Neuronal stem cell (in vitro differentiated cells): ENCODE measurements around the gene GZMA.
A peak's percentile ranks its signal among the peaks of the same experiment; 100 is the strongest.

Experiments used
- DNase-seq: peaks from one replicate; pipeline ENCODE4 v3.0.0-alpha.2; 2013; ENCODE audit warnings: low spot score
- H2AFZ ChIP-seq: one replicate; pipeline ENCODE4 v1.6.1; 2013; ENCODE audit warnings: mild to moderate bottlenecking, low read length, inconsistent platforms
- H2AK5ac ChIP-seq: 2 replicates; pipeline ENCODE4 v1.6.1; 2013; ENCODE audit warnings: low read depth, mild to moderate bottlenecking, inconsistent platforms, low read length, moderate library complexity, mixed read lengths
- H2BK120ac ChIP-seq: 2 replicates; pipeline ENCODE4 v1.6.1; 2013; ENCODE audit warnings: low read depth, mild to moderate bottlenecking, inconsistent platforms, low read length, moderate library complexity, mixed read lengths
- H2BK12ac ChIP-seq: one replicate; pipeline ENCODE4 v1.6.1; 2013; ENCODE audit warnings: low read length, inconsistent platforms
- H2BK15ac ChIP-seq: 2 replicates; pipeline ENCODE4 v1.6.1; 2013; ENCODE audit warnings: mild to moderate bottlenecking, low read length, inconsistent platforms, mixed read lengths
- H2BK5ac ChIP-seq: one replicate; pipeline ENCODE4 v1.6.1; 2013; ENCODE audit warnings: inconsistent platforms, mild to moderate bottlenecking, low read length, moderate library complexity
- H3K14ac ChIP-seq: one replicate; pipeline ENCODE4 v1.6.1; 2013; ENCODE audit warnings: low read length, inconsistent platforms
- H3K18ac ChIP-seq: 2 replicates; pipeline ENCODE4 v1.6.1; 2013; ENCODE audit warnings: low read length, inconsistent platforms
- H3K23ac ChIP-seq: 2 replicates; pipeline ENCODE4 v1.6.1; 2013; ENCODE audit warnings: low read depth, mild to moderate bottlenecking, mixed read lengths, low read length, inconsistent platforms; ENCODE audit not compliant: poor library complexity
- H3K27ac ChIP-seq: replicated peaks from 3 replicates; pipeline ENCODE4 v1.5.1; 2013; ENCODE audit warnings: low read length, inconsistent platforms
- H3K27me3 ChIP-seq, 3 experiments: 2 replicates each; pipeline ENCODE4 v1.6.1; 2013; ENCODE audit warnings: low read length in 3 of 3, mild to moderate bottlenecking in 2 of 3, inconsistent platforms in 1 of 3, low read depth in 1 of 3, mixed read lengths in 1 of 3, moderate library complexity in 1 of 3; ENCODE audit not compliant: control insufficient read depth in 3 of 3, insufficient read depth in 3 of 3
- H3K36me3 ChIP-seq, 2 donors: replicated peaks in 1 of 2; 2 replicates each; pipeline ENCODE4 v1.6.1; 2013; ENCODE audit warnings: low read length in 2 of 2; ENCODE audit not compliant: control insufficient read depth in 2 of 2, insufficient read depth in 2 of 2
- H3K4ac ChIP-seq: 2 replicates; pipeline ENCODE4 v1.6.1; 2013; ENCODE audit warnings: inconsistent platforms, mild to moderate bottlenecking, low read length, moderate library complexity
- H3K4me1 ChIP-seq, 2 donors: 1 replicate in 1 of 2; 2 replicates in 1 of 2; pipeline ENCODE4 v1.6.1; 2013; ENCODE audit warnings: low read length in 2 of 2, low read depth in 1 of 2; ENCODE audit not compliant: control insufficient read depth in 2 of 2, insufficient read depth in 1 of 2
- H3K4me2 ChIP-seq: one replicate; pipeline ENCODE4 v1.6.1; 2013; ENCODE audit warnings: mild to moderate bottlenecking, low read length, inconsistent platforms; ENCODE audit not compliant: insufficient read depth, poor library complexity, severe bottlenecking
- H3K4me3 ChIP-seq, 2 donors: 2 replicates each; pipeline ENCODE4 v1.5.1; 2013; ENCODE audit warnings: low read length in 2 of 2, mild to moderate bottlenecking in 2 of 2, inconsistent platforms in 1 of 2, moderate library complexity in 1 of 2
- H3K79me1 ChIP-seq: one replicate; pipeline ENCODE4 v1.6.1; 2013; ENCODE audit warnings: low read depth, mild to moderate bottlenecking, inconsistent platforms, low read length, moderate library complexity
- H3K9ac ChIP-seq: one replicate; pipeline ENCODE4 v1.6.1; 2013; ENCODE audit warnings: mild to moderate bottlenecking, low read depth, low read length, inconsistent platforms; ENCODE audit not compliant: poor library complexity
- H3K9me3 ChIP-seq, 2 donors: replicated peaks in 1 of 2; 2 replicates each; pipeline versions ENCODE3 to v1.6.1; 2013; ENCODE audit warnings: low read length in 2 of 2, mild to moderate bottlenecking in 2 of 2, inconsistent platforms in 1 of 2, low read depth in 1 of 2, mixed read lengths in 1 of 2, moderate library complexity in 1 of 2; ENCODE audit not compliant: control insufficient read depth in 2 of 2, insufficient read depth in 1 of 2
- H4K8ac ChIP-seq: one replicate; pipeline ENCODE4 v1.6.1; 2013; ENCODE audit warnings: low read depth, mild to moderate bottlenecking, inconsistent platforms, low read length, moderate library complexity
- H4K91ac ChIP-seq: one replicate; pipeline ENCODE4 v1.6.1; 2013; ENCODE audit warnings: low read length, low read depth, mild to moderate bottlenecking, inconsistent platforms; ENCODE audit not compliant: poor library complexity
- WGBS, 2 donors: extraction: QIAGEN DNeasy Blood & Tissue Kit; methylation state at CpG; one replicate each; pipeline ENCODE4 v1.1.7; 2013; ENCODE audit warnings: missing lambda C conversion rate in 2 of 2, mixed read lengths in 1 of 2; ENCODE audit not compliant: insufficient read length in 2 of 2, insufficient replicate concordance in 1 of 2; ENCODE audit errors: extremely low coverage in 2 of 2; 5-methylcytosine and 5-hydroxymethylcytosine counted together

Gene GZMA

DNA sequence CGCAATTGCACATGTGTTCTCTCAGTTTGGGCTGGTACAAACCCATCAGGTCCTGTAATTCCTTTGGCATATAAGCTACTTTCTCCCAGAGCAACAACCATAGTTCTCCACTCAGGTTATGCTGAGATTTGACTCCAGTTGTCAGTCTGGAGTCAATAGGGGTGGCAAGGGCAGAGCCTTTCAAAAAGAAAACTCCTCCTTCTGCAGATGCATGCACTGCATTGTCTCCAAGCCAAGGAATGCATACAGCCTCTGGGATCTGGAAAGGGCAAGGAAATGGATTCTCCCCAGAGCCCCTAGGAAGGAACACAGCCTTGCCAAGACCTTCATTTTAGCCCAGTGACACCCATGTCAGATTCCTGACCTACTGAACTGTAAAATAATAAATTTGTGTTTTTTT, 31.0 kb upstream of the GZMA start:
- Histone ChIP-seq H2BK120ac (no peak overlapping the region), H3K4me1 (peaks cover 0 to 3% of the 10 kb centered on the region in 2 donors), H2AK5ac (no peak overlapping the region), H2BK12ac (no peak overlapping the region), H3K14ac (no peak overlapping the region), H3K4me3 (no peak overlapping the region), H4K91ac (no peak overlapping the region), H3K4ac (no peak overlapping the region), H2BK15ac (no peak overlapping the region), H2BK5ac (no peak overlapping the region), H3K36me3 (no peaks in the 10 kb centered on the region), H3K9ac (no peak overlapping the region), H3K27me3 (no peaks in the 10 kb centered on the region), H3K23ac (no peak overlapping the region), H3K27ac (no peak overlapping the region), H3K4me2 (no peak overlapping the region), H3K18ac (no peak overlapping the region), H3K9me3 (no peaks in the 10 kb centered on the region), H2AFZ (no peak overlapping the region), H3K79me1 (no peaks in the 10 kb centered on the region), H4K8ac (no peak overlapping the region)
- no CpG with 5 or more reads among the region's 1 CpG for WGBS, 2 donors
- DNase-seq = peak; percentile 5

DNA sequence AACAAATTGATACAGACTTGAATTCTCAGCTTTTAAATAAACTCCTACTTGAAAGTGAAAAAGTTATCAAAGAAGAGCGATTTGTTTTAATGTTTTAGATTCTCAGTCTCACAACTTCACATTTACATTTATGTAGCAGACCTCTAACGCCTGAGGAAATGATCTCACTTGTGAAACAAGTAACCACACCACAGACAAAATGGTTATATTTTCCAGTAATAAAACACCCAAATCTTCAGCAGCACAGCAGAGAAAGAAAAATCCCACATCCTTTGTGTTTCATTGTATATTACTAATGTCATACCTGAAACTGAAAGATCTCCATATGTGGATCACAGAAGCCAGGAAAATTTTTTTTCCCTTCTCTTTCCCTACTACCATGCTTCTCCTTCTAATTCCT, 29.8 kb upstream of the GZMA start:
- no peak overlapping the region for H2AK5ac ChIP-seq
- H3K14ac ChIP-seq = no peak overlapping the region
- no CpG with 5 or more reads among the region's 2 CpGs for WGBS, 2 donors
- H2AFZ ChIP-seq = no peak overlapping the region
- H4K91ac ChIP-seq = no peak overlapping the region
- H3K18ac ChIP-seq = no peak overlapping the region
- H3K36me3 ChIP-seq = no peaks in the 10 kb centered on the region
- no peak overlapping the region for H3K9ac ChIP-seq
- no peak overlapping the region for H3K4ac ChIP-seq
- no peak overlapping the region for H2BK120ac ChIP-seq
- no peak overlapping the region for H3K4me3 ChIP-seq
- no peak overlapping the region for H3K23ac ChIP-seq
- H3K27me3 ChIP-seq = no peaks in the 10 kb centered on the region
- no peak overlapping the region for H2BK12ac ChIP-seq
- peaks cover 0 to 3% of the 10 kb centered on the region in 2 donors for H3K4me1 ChIP-seq
- H3K9me3 ChIP-seq = no peaks in the 10 kb centered on the region
- no peak overlapping the region for H2BK5ac ChIP-seq
- no peak overlapping the region for H3K27ac ChIP-seq
- no peak overlapping the region for H2BK15ac ChIP-seq
- H4K8ac ChIP-seq = no peak overlapping the region
- no peak for DNase-seq
- no peak overlapping the region for H3K4me2 ChIP-seq
- H3K79me1 ChIP-seq = no peaks in the 10 kb centered on the region

DNA sequence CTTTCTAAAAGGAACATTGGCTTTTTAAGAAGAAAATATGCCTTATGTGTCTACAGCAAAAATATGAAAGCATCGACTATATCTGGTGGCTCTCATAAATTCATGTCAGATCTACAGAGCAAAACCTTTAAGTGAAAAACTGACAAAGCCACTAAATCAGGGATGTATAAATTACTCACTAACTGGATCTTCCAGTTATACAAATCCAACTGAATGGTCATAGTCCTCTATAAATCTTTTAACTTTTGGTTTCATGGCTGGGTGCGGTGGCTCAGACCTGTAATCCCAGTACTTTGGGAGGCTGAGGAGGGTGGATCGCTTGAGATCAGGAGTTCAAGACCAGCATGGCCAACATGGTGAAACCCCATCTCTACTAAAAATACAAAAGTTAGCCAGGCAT, 29.2 kb upstream of the GZMA start:
- H3K14ac ChIP-seq = no peak overlapping the region
- H3K27ac ChIP-seq = no peak overlapping the region
- H4K8ac ChIP-seq = no peak overlapping the region
- WGBS, 2 donors = no CpG with 5 or more reads among the region's 3 CpGs
- no peaks in the 10 kb centered on the region for H3K36me3 ChIP-seq
- no peak overlapping the region for H3K18ac ChIP-seq
- no peaks in the 10 kb centered on the region for H3K9me3 ChIP-seq
- peaks cover 0 to 3% of the 10 kb centered on the region in 2 donors for H3K4me1 ChIP-seq
- H4K91ac ChIP-seq = no peak overlapping the region
- H3K4me3 ChIP-seq = no peak overlapping the region
- no peak overlapping the region for H2BK15ac ChIP-seq
- no peak overlapping the region for H2BK5ac ChIP-seq
- H3K9ac ChIP-seq = no peak overlapping the region
- H3K23ac ChIP-seq = no peak overlapping the region
- DNase-seq = no peak
- H3K27me3 ChIP-seq = no peaks in the 10 kb centered on the region
- H2AK5ac ChIP-seq = no peak overlapping the region
- no peak overlapping the region for H3K4me2 ChIP-seq
- no peak overlapping the region for H2BK120ac ChIP-seq
- no peaks in the 10 kb centered on the region for H3K79me1 ChIP-seq
- no peak overlapping the region for H2BK12ac ChIP-seq
- H3K4ac ChIP-seq = no peak overlapping the region
- no peak overlapping the region for H2AFZ ChIP-seq

DNA sequence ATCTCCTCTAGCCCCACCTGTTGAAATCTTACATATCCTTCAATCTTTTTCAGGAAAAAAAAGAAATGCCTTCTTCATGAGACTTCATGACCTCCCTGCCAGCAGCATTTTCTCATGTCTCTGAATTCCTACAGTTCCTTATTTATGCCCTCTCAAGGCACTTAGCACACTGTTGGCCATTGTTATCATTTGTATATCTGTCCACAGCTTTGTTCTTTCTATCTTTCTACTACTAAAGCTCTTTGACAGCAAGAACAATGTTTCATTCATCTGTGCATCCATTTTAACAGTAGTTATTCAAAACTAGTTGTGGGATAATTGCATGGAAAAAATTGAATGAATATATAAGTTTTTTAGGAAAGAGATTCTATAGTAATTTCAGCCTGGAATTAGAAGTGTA, 20.9 kb upstream of the GZMA start:
- no peak for DNase-seq
- Histone ChIP-seq H3K18ac (no peak overlapping the region), H3K27ac (no peak overlapping the region), H2AFZ (no peak overlapping the region), H3K4me1 (no peaks in the 10 kb centered on the region), H3K4me2 (no peak overlapping the region), H3K36me3 (no peaks in the 10 kb centered on the region), H2AK5ac (no peak overlapping the region), H3K23ac (no peak overlapping the region), H3K27me3 (no peaks in the 10 kb centered on the region), H2BK12ac (no peak overlapping the region), H3K14ac (no peak overlapping the region), H3K4me3 (no peak overlapping the region), H3K4ac (no peak overlapping the region), H4K8ac (no peak overlapping the region), H4K91ac (no peak overlapping the region), H3K79me1 (no peaks in the 10 kb centered on the region), H2BK15ac (no peak overlapping the region), H2BK120ac (no peak overlapping the region), H2BK5ac (no peak overlapping the region), H3K9me3 (peaks cover 3 to 6% of the 10 kb centered on the region in 2 donors), H3K9ac (no peak overlapping the region)
